A549 (cell line): ENCODE data around the gene LECT2. TPM values are rescaled to one million over a fixed set of nuclear protein-coding genes. Genes with fewer than 3 reads are reported as not detected.

Source experiments
- ATAC-seq, 2 experiments: fragments of 200-7000 bp in 1 of 2; fragments of >200 bp in 1 of 2; cut with Nextera tagmentation in 1 of 2; cut with Tn5 transposase in 1 of 2; 3 replicates each; pipeline versions ENCODE4 v1.8.0 to v1.9.1; 2018 to 2020; ENCODE audit warnings: mild to moderate bottlenecking in 1 of 2, moderate library complexity in 1 of 2
- CTCF ChIA-PET: fragments of 300-600 bp; sonication (Branson Sonifier 250); formaldehyde crosslinking; extraction: SDS; loops from one replicate; lab custom pipeline; 2021; ENCODE audit warnings: antibody characterized with exemption, inconsistent platforms; lab: Yijun Ruan, JAX
- POLR2A ChIA-PET: fragments of 350-600 bp; formaldehyde crosslinking; extraction: SDS; loops from one replicate; lab custom pipeline; 2021; ENCODE audit warnings: antibody characterized with exemption, inconsistent platforms; lab: Yijun Ruan, JAX
- DNase-seq, 2 experiments: peaks; one replicate each; pipeline versions ENCODE4 v3.0.0 to v3.0.0-alpha.2; 2011 to 2016; ENCODE audit warnings: low read depth in 1 of 2, low spot score in 1 of 2
- FAIRE-seq: peaks from 2 replicates; lab custom pipeline; 2011; peaks lifted over from hg19 to GRCh38; lab: Jason Lieb, UNC
- H3K27ac ChIP-seq, 2 experiments: fragments of >200 bp; sonication (Bioruptor Twin); formaldehyde crosslinking; 3 replicates each; pipeline ENCODE4 v1.5.1; 2016 to 2017
- H3K4me1 ChIP-seq: fragments of >200 bp; sonication (Bioruptor Twin); formaldehyde crosslinking; 3 replicates; pipeline ENCODE4 v1.6.1; 2016
- H3K4me2 ChIP-seq: fragments of >200 bp; sonication (Bioruptor Twin); formaldehyde crosslinking; 3 replicates; pipeline ENCODE4 v1.6.1; 2016
- H3K4me3 ChIP-seq: fragments of >200 bp; sonication (Bioruptor Twin); formaldehyde crosslinking; 3 replicates; pipeline ENCODE4 v1.5.1; 2016
- H3K9me3 ChIP-seq: fragments of >200 bp; sonication (Bioruptor Twin); formaldehyde crosslinking; 3 replicates; pipeline ENCODE4 v1.6.1; 2016
- CEBPB ChIP-seq, 2 experiments: fragments of >200 bp in 1 of 2; sonication (Bioruptor Twin) in 1 of 2; formaldehyde crosslinking in 1 of 2; IDR thresholded peaks; 2 replicates each; pipeline ENCODE4 v1.6.1; 2012 to 2016
- CHD2 ChIP-seq: fragments of 150-350 bp; IDR thresholded peaks from 2 replicates; pipeline ENCODE4 v1.6.1; 2014; ENCODE audit warnings: low read length; ENCODE audit not compliant: partially characterized antibody
- CHD4 ChIP-seq: fragments of 200-600 bp; sonication (generic); IDR thresholded peaks from 2 replicates; pipeline ENCODE4 v1.6.1; 2016; ENCODE audit warnings: antibody characterized with exemption, mild to moderate bottlenecking, borderline replicate concordance
- EHF ChIP-seq: fragments of 250-450 bp; sonication (Bioruptor Pico); IDR thresholded peaks from 2 replicates; pipeline ENCODE4 v1.5.0; 2020; ENCODE audit warnings: mild to moderate bottlenecking
- EHMT2 ChIP-seq: fragments of 200-600 bp; sonication (generic); IDR thresholded peaks from 2 replicates; pipeline ENCODE4 v1.6.1; 2016; ENCODE audit warnings: antibody characterized with exemption, low read depth, mild to moderate bottlenecking, moderate library complexity
- FOSB ChIP-seq: fragments of 250-450 bp; sonication (Bioruptor Pico); IDR thresholded peaks from 2 replicates; pipeline ENCODE4 v1.5.0; 2020; ENCODE audit warnings: mild to moderate bottlenecking, moderate library complexity
- HEYL ChIP-seq: fragments of 250-450 bp; sonication (Bioruptor Pico); IDR thresholded peaks from 2 replicates; pipeline ENCODE4 v1.8.0; 2021; ENCODE audit warnings: mild to moderate bottlenecking, moderate library complexity
- HOXA7 ChIP-seq: fragments of 250-450 bp; sonication (Bioruptor Pico); IDR thresholded peaks from 2 replicates; pipeline ENCODE4 v1.5.0; 2020; ENCODE audit warnings: mild to moderate bottlenecking, moderate library complexity
- HOXB13 ChIP-seq: fragments of 250-450 bp; sonication (Bioruptor Pico); IDR thresholded peaks from 2 replicates; pipeline ENCODE4 v1.5.0; 2020; ENCODE audit warnings: low read depth, mild to moderate bottlenecking, moderate library complexity
- KDM1A ChIP-seq: fragments of 200-600 bp; sonication (generic); IDR thresholded peaks from 2 replicates; pipeline ENCODE4 v1.6.1; 2016; ENCODE audit warnings: low read depth, mild to moderate bottlenecking
- MAFK ChIP-seq: fragments of 450-650 bp; IDR thresholded peaks from 2 replicates; pipeline ENCODE4 v1.6.1; 2014; ENCODE audit not compliant: partially characterized antibody
- MAZ ChIP-seq: fragments of 150-350 bp; IDR thresholded peaks from 2 replicates; pipeline ENCODE4 v1.6.1; 2014; ENCODE audit warnings: antibody characterized with exemption, low read depth, low read length, borderline replicate concordance
- MYC ChIP-seq: IDR thresholded peaks from 2 replicates; pipeline ENCODE4 v1.6.1; 2012; ENCODE audit warnings: mild to moderate bottlenecking, inconsistent platforms, low read length, improper control_type of control experiment, borderline replicate concordance
- NPAS2 ChIP-seq: fragments of 250-450 bp; sonication (Bioruptor Pico); IDR thresholded peaks from 2 replicates; pipeline ENCODE4 v1.8.0; 2022; ENCODE audit warnings: mild to moderate bottlenecking, moderate library complexity, borderline replicate concordance
- NR3C1 ChIP-seq: fragments of >200 bp; sonication (Bioruptor Twin); formaldehyde crosslinking; IDR thresholded peaks from 3 replicates; pipeline ENCODE4 v1.6.1; 2017
- PHF8 ChIP-seq: fragments of 200-600 bp; sonication (generic); IDR thresholded peaks from 2 replicates; pipeline ENCODE4 v1.6.1; 2016; ENCODE audit warnings: low read depth, mild to moderate bottlenecking, antibody characterized with exemption, moderate library complexity, borderline replicate concordance
- POLR2AphosphoS2 ChIP-seq: conservative IDR thresholded peaks from 2 replicates; pipeline ENCODE4 v1.6.1; 2012; ENCODE audit warnings: low read length, improper control_type of control experiment, inconsistent platforms
- RCOR1 ChIP-seq: fragments of 150-350 bp; IDR thresholded peaks from 2 replicates; pipeline ENCODE4 v1.6.1; 2014; ENCODE audit warnings: antibody characterized with exemption, low read length, low read depth
- RFX5 ChIP-seq: fragments of 450-650 bp; IDR thresholded peaks from 2 replicates; pipeline ENCODE4 v1.7.1; 2014; ENCODE audit warnings: antibody characterized with exemption, mild to moderate bottlenecking, moderate library complexity
- RNF2 ChIP-seq: fragments of 200-600 bp; sonication (generic); IDR thresholded peaks from 2 replicates; pipeline ENCODE4 v1.6.1; 2016; ENCODE audit warnings: low read depth, mild to moderate bottlenecking, antibody characterized with exemption, moderate library complexity, borderline replicate concordance
- SMC3 ChIP-seq: fragments of >200 bp; sonication (Bioruptor Twin); formaldehyde crosslinking; IDR thresholded peaks from 3 replicates; pipeline ENCODE4 v1.6.1; 2018; ENCODE audit warnings: inconsistent platforms
- SREBF2 ChIP-seq: fragments of 450-650 bp; IDR thresholded peaks from 2 replicates; pipeline ENCODE4 v1.6.1; 2014; ENCODE audit warnings: mild to moderate bottlenecking, moderate library complexity
- TP53 ChIP-seq: fragments of 250-450 bp; sonication (Bioruptor Pico); IDR thresholded peaks from 2 replicates; pipeline ENCODE4 v1.5.0; 2021; ENCODE audit warnings: mild to moderate bottlenecking, moderate library complexity
- ZC3H11A ChIP-seq: fragments of 450-650 bp; IDR thresholded peaks from 2 replicates; pipeline ENCODE4 v1.6.1; 2014; ENCODE audit warnings: antibody characterized with exemption, mild to moderate bottlenecking
- ZFP36 ChIP-seq: fragments of 450-650 bp; IDR thresholded peaks from 2 replicates; pipeline ENCODE4 v1.6.1; 2014; ENCODE audit warnings: borderline replicate concordance; ENCODE audit not compliant: partially characterized antibody
- ZNF302 ChIP-seq: fragments of 250-450 bp; sonication (Bioruptor Pico); IDR thresholded peaks from 2 replicates; pipeline ENCODE4 v1.9.0; 2021; ENCODE audit warnings: inconsistent platforms, mild to moderate bottlenecking, moderate library complexity
- ZSCAN20 ChIP-seq: fragments of 250-450 bp; sonication (Bioruptor Pico); IDR thresholded peaks from 2 replicates; pipeline ENCODE4 v1.8.0; 2022; ENCODE audit warnings: mild to moderate bottlenecking, moderate library complexity
- WGBS: methylation state at CpG from one replicate; pipeline ENCODE4 v1.1.6; 2017; ENCODE audit errors: missing lambda C conversion rate; 5-methylcytosine and 5-hydroxymethylcytosine counted together
- polyA plus RNA-seq, 4 experiments: library from polyadenylated mRNA; depleted of rRNA in 3 of 4; stranded (reverse); fragments of >200 nt; fragmentation: RNase III in 1 of 4; extraction: RNeasy Plus Mini Kit Qiagen cat#74134 plus additional on column Dnase treatment in 1 of 4; gene quantifications; 2 replicates in 3 of 4; 3 replicates in 1 of 4; pipeline ENCODE4 v1.2.3, GENCODE V29; 2011 to 2017
- TF ChIP-seq, protein P1 (sequence below): fragments of 250-450 bp; sonication (Bioruptor Pico); IDR thresholded peaks from 2 replicates; pipeline ENCODE4 v1.5.0; 2020; ENCODE audit warnings: low read depth, mild to moderate bottlenecking, moderate library complexity
- TF ChIP-seq, protein P2 (sequence below): fragments of >200 bp; sonication (Bioruptor Twin); formaldehyde crosslinking; IDR thresholded peaks from 2 replicates; pipeline ENCODE4 v1.6.1; 2016
- TF ChIP-seq, protein P3 (sequence below): IDR thresholded peaks from 2 replicates; pipeline ENCODE4 v1.6.1; 2012
- TF ChIP-seq, protein P4 (sequence below): IDR thresholded peaks from 2 replicates; pipeline ENCODE4 v1.6.1; 2012; ENCODE audit warnings: low read depth, borderline replicate concordance
- TF ChIP-seq, protein P5 (sequence below): IDR thresholded peaks from 2 replicates; pipeline ENCODE4 v1.6.1; 2012

The LECT2 gene
- polyA plus RNA-seq, 2 of the 4 experiments (the other 2 are of a cell fraction): not detected

DNA sequence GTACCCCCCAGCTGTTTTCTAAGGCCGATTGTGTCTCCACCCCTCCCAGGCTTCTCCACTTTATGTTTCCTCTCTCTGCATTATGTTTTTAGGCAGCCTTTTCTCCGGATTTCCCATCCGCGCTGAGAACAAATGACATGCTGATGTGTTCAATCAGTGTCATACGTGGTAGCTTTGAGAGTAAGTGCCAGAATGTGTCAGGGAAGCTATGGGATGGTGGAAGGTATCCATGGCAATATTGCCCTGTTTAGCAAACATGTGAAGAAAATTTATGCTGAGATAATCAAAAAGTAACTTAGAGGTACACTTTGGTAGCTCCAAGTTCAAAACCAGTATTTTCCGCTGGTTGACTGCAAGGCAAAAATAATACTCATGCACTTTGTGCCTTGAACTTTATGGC is 36.6 kb upstream of the LECT2 start:
- Histone ChIP-seq H3K27ac (peak overlapping the region; percentile 23 to 85; a peak in 4 of 6 replicates), H3K9me3 (peaks cover 4% of the 10 kb centered on the region; the same call in 1 of the 3 replicates), H3K4me1 (peaks cover 32% of the 10 kb centered on the region), H3K4me2 (no peak overlapping the region), H3K4me3 (no peak overlapping the region)
- no peak for DNase-seq
- ATAC-seq: no peak
- WGBS: 91% methylated on average over 6 of the region's 6 CpGs
- ChIA-PET POLR2A (interaction anchor here (1.7 kb wide), 1 partner anchor 37 kb away, joined by 5 read pairs; the partner anchor contains the start of gene TGFBI), CTCF (interaction anchor here (0.8 to 3.7 kb wide), 3 partner anchors 11 to 14 kb away, joined by 3 to 25 read pairs (median 4); no protein-coding TSS in a partner anchor)
- TF ChIP-seq SREBF2: no peak
- TF ChIP-seq MAFK: peak; percentile 91
- FAIRE-seq: no peak

DNA sequence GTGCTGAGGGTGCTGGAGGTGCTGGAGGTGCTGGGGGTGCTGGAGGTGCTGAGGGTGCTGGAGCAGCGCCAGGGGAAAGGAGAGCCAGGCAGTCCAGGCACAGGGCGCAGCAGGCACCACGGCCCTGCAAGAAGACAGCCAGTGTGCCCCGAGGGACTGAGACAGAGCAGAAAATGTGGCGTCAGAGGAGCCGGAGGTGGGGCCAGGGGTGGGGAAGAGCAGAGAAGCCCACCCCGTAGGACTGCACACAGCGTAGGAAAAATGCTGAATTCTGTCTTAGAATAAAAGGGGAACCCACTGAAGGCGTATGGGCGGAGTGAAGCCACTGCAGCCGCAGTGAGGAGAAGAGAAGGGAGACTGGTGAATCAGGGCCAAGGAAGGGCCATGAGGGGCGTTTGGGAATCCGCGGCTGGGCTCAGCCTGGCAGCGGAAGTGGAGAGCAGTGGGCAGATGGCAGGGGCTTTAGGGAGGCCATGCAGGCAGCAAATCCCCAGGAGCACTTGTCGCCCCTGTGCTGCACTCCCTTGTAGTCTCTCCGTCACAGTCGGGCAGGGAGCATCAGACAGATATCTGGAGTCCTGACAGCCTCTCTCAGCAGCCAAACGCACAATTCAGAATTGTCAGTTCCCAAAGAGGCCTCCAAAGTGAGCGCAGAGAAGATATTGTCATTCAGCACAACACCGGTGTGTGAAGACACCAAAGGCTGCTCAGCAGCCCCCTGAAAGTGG is 35.9 kb upstream of the LECT2 start:
- Histone ChIP-seq H3K4me2 (no peak overlapping the region), H3K27ac (peak overlapping the region; percentile 23 to 85; a peak in 4 of 6 replicates), H3K4me3 (no peak overlapping the region), H3K4me1 (peaks cover 30% of the 10 kb centered on the region), H3K9me3 (peaks cover 4% of the 10 kb centered on the region; the same call in 1 of the 3 replicates)
- DNase-seq: no peak
- POLR2A ChIA-PET: no interaction called here
- TF ChIP-seq HOXA7 (CRISPR knock-in tag): no peak
- no peak for TF ChIP-seq ZNF302 (CRISPR knock-in tag)
- TF ChIP-seq RNF2: no peak
- no peak for TF ChIP-seq EHMT2
- no peak for TF ChIP-seq HEYL (CRISPR knock-in tag)
- no peak for TF ChIP-seq CEBPB (IDR thresholded peaks at IDR 0.05)
- no peak for TF ChIP-seq HOXB13 (CRISPR knock-in tag)
- no peak for TF ChIP-seq SMC3
- TF ChIP-seq PHF8: no peak
- no peak for TF ChIP-seq CHD2
- TF ChIP-seq NPAS2 (CRISPR knock-in tag): no peak
- TF ChIP-seq SREBF2: no peak
- TF ChIP-seq, protein P1, sequence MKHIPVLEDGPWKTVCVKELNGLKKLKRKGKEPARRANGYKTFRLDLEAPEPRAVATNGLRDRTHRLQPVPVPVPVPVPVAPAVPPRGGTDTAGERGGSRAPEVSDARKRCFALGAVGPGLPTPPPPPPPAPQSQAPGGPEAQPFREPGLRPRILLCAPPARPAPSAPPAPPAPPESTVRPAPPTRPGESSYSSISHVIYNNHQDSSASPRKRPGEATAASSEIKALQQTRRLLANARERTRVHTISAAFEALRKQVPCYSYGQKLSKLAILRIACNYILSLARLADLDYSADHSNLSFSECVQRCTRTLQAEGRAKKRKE (CRISPR knock-in tag): no peak
- TF ChIP-seq, protein P2, sequence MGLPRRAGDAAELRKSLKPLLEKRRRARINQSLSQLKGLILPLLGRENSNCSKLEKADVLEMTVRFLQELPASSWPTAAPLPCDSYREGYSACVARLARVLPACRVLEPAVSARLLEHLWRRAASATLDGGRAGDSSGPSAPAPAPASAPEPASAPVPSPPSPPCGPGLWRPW: no peak
- TF ChIP-seq ZC3H11A: no peak
- no peak for TF ChIP-seq NR3C1
- FAIRE-seq: no peak
- CTCF ChIA-PET: interaction anchor here (0.8 to 5.2 kb wide), 6 partner anchors 10 to 68 kb away, joined by 3 to 44 read pairs (median 10); no protein-coding TSS in a partner anchor
- WGBS: 96% methylated on average over 21 of the region's 21 CpGs
- ATAC-seq: no peak

DNA sequence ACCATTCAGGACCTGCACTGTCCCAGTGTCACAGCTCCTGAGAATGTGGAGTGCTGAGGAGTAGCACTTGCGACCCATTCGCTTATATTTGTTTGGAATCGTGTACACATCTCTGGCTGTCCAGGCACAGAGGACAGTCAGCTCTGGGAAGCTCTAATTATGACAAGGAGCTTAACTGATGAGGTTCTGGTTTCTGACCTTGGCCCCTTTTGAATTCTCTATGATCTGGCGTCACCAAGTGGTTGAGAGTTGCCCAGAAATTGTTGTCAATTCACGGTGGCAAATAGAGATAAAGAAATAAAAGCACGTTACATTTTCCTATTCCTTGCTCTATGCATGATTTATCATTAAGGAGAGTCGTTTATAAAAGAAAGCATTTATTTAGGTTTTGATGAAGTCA is 34.9 kb upstream of the LECT2 start:
- FAIRE-seq: no peak
- Histone ChIP-seq H3K4me2 (no peak overlapping the region), H3K9me3 (peaks cover 4% of the 10 kb centered on the region; the same call in 1 of the 3 replicates), H3K4me1 (peaks cover 25% of the 10 kb centered on the region), H3K27ac (peak overlapping the region in 1 of 2 experiments; percentile 21; a peak in 1 of 6 replicates), H3K4me3 (no peak overlapping the region)
- CTCF ChIA-PET: interaction anchor here (0.9 to 5.2 kb wide), 7 partner anchors 12 to 69 kb away, joined by 3 to 44 read pairs (median 3); no protein-coding TSS in a partner anchor
- POLR2A ChIA-PET: no interaction called here
- TF ChIP-seq, protein P3, sequence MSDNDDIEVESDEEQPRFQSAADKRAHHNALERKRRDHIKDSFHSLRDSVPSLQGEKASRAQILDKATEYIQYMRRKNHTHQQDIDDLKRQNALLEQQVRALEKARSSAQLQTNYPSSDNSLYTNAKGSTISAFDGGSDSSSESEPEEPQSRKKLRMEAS: no peak
- TF ChIP-seq, protein P4, sequence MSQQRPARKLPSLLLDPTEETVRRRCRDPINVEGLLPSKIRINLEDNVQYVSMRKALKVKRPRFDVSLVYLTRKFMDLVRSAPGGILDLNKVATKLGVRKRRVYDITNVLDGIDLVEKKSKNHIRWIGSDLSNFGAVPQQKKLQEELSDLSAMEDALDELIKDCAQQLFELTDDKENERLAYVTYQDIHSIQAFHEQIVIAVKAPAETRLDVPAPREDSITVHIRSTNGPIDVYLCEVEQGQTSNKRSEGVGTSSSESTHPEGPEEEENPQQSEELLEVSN: no peak
- TF ChIP-seq EHF (CRISPR knock-in tag) (no peak), FOSB (CRISPR knock-in tag) (no peak), RCOR1 (no peak), ZSCAN20 (CRISPR knock-in tag) (no peak), MYC (no peak), SREBF2 (no peak), RFX5 (no peak), ZFP36 (no peak), POLR2AphosphoS2 (no peak), MAZ (no peak), TP53 (no peak), KDM1A (no peak), CHD4 (no peak)
- TF ChIP-seq, protein P5, sequence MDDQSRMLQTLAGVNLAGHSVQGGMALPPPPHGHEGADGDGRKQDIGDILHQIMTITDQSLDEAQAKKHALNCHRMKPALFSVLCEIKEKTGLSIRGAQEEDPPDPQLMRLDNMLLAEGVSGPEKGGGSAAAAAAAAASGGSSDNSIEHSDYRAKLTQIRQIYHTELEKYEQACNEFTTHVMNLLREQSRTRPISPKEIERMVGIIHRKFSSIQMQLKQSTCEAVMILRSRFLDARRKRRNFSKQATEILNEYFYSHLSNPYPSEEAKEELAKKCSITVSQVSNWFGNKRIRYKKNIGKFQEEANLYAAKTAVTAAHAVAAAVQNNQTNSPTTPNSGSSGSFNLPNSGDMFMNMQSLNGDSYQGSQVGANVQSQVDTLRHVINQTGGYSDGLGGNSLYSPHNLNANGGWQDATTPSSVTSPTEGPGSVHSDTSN: no peak
- no peak for ATAC-seq
- WGBS: 86% methylated on average over 7 of the region's 7 CpGs
- DNase-seq: no peak
